HG03521 (cell line): ENCODE measurements around the gene UQCRC1.

Experiments used
- ATAC-seq: cut with Tn5 transposase; IDR thresholded peaks from one replicate; pipeline ENCODE4 v1.9.1; 2021; ENCODE audit warnings: mild to moderate bottlenecking, moderate library complexity; ENCODE audit not compliant: unreplicated experiment

UQCRC1 gene

DNA sequence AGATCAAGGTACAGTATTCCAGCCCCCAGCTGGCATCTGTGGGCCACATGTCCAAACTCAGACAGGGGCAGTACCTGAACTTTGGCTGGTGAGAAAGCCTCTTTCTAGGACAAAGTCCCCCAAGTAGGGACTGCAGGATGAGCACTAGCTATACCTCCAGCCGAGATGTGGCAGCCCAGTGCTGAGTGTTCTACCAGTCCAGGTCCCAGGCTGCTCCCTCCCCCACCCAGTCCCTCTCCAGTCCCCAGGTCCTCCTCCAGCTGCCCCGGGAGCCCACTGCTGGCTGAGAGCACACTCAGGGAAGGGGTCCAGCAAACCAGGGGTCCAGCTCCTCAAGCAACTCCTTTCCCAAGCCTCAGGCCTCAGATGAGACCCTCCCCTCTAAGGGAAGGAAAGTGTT lies 24.3 kb upstream of the UQCRC1 start:
- no peak for ATAC-seq

DNA sequence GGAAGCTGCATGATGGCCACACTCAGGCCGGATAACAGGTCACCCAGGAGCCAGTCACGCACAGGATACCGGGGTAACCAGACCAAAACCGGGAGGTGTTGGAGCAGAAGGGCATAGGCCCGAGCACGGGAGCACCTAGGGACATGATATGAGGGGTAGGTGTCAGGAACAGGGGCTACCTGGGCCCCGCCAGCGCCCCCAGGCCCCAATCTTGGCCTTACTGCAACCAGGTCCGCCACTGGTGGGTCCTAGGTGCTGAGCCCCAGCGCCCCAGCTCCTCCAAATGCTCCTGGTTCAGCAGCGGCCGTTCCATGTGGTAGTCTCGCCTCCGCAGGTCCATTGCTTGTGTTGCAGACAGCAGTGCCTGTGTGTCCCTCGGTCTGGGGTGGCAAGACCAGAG lies 23.8 kb upstream of the UQCRC1 start:
- no peak for ATAC-seq

DNA sequence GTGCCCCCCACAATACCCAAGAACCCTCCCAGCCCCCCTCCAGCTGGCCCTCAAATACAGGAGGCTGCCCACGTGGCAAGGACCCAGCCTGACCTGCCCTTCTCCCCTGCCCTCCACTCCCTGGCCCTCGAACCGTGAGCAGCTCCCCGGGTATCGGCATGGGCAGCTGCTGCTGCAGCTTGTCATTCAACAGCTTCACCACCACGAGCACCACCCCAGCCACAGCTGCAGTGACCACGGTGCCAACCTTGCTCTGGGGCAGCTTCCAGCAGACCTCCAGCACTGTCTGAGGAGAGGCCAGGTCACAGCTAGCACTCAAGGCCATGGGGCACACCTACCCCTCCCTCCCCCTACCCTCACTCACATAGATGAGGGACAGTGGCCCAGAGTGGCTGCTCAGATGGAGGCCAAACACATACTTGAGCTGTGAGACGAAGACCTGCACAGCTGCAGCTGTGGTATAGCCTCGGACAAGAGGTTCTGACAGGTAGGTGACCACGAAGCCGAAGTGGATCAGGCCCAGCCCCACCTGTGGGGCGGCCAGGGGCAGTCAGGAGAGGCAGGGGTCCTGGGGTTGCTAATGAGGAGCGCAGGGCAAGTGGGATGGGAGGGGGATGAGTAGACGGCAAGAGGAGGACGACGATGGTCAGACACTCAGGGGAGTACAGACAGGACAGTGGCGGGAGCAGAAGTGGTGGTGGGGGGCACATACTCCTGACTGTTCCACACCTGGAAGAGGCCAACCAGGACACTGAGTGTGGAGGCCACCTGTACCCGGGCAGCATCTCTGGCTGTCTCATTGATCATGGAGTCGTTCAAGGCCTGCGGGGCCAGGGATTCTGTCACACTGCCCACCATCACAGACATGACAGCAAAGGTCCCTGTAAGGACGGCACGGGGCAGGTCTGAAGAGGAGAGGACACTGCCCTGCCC lies 22.3 kb upstream of the UQCRC1 start:
- ATAC-seq = no peak

DNA sequence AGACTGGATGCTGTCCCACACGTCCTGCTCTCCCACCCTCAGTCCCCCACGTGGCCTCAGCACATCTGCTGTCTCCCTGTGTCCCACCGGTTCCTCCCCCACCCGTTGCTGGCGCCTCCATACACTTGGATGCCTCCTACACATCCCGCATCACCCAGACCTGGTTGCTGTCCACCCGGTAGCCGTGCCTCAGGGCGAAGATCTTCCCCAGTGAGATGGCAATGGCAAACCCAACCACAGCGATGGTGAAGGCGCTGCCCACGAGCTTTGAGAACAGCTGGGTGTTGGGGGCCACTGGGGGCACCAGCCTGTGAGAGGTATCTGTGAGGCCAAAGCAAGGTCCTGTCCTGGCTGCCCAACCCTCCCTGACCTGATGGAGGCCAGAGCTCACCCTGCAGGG lies 21.4 kb upstream of the UQCRC1 start:
- ATAC-seq = no peak

DNA sequence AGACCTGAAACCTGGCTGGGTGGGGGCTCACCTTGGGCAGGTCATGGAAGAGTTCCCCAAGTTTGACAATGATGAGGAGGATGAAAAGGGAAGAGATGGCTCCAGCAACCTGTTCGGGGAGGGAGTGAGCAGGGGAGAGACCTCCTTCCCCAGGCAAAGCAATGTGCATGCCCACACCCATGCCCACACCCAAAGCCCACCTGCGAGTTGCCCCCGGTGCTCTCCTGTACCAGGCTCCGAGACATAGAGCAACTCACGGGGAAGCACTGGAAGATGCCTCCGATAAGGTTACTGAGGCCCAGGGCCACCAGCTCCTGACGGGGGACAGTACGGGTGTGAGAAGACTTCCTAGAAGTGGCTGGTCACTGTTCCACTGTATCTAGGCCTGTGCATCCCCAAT lies 21.0 kb upstream of the UQCRC1 start:
- no peak for ATAC-seq

DNA sequence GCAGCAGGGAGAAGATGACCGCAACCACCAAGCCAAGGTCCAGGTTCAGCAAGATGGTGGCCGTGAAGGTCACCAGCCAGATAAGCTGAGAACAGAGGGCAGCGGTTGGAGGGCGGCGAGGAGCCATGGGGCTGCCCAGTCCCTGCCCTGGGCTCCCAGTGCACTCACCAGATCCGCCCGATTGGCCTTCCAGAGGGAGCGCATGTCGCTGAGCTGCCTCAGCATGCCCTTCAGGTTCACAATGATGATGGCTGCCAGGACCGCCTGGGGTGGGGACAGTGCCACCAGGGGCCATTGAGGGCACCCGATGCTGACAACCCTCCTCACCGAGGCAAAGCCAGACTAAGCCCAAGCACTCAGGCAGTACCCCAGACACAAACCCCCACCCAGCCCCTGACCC lies 20.4 kb upstream of the UQCRC1 start:
- no peak for ATAC-seq

DNA sequence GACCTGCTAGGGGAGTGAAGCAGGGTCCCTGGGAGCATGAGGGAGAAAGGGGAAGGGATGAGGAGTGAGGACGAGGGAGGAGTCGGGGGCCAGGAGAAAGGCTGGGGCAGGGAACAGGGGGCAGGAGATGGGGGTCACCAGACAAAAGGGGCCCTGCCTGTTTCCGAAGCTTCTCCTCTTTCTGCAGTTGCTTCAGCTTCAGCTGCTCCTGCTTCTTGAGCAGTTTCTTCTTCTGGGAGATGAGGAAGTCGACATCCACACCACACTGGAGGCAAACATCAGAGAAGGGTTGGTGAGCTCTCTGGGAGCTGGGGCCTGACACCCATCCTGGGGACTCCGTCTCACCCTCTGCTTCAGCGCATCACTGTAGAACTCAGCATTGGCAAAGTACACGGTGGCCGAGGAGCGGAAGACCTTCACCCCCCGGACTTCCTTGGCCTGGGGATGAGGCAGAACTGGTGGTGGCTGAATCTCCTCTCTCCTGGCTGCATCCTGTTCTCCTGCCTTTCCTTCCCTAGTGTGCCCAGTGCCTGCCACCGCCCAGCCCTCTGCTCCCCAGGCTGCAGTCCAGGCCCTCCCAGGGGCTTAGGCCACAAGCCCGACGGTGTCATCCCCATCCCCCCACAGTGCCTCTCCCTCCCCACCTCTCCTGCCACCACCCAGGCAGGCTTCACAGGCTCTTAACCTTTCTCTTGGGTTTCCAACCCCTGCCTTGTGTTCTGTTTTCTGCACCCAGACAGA lies 19.0 kb upstream of the UQCRC1 start:
- no peak for ATAC-seq

DNA sequence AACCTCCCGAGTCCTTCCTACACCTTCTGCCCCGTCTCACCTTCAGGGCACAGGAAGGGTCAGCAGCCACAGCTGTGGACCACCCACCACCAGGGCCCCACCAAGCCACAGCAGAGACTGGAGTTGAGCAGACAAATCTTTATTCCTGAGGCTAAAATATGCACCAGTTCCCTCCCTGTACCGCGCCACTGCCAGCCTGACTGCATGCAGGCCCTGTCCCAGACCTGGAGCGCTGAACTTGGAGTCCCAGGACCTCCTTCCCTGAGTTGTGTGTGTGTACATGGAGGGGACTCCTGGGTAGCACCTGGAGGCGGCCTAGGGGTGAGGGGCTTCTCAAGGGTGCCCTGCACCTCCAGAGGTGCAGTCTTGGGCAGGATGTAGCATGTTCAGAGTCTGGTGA lies 16.2 kb upstream of the UQCRC1 start:
- no peak for ATAC-seq

DNA sequence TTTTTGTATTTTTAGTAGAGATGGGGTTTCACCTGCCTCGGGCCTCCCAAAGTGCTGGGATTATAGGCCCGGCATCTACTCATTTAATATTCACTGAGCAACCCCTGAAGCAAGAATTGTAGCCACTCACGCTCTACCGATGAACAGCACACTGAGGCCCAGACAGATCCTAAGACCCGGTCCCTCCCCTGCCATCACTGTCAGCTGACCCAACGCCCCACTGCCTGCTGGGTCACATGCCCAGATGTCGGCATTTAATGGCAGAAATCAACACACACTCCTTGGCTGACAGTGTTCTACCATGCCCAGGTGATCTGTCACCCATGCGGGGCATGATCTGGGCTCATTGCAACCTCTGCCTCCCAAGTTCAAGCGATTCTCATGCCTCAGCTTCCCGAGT lies 15.3 kb upstream of the UQCRC1 start:
- ATAC-seq = no peak

DNA sequence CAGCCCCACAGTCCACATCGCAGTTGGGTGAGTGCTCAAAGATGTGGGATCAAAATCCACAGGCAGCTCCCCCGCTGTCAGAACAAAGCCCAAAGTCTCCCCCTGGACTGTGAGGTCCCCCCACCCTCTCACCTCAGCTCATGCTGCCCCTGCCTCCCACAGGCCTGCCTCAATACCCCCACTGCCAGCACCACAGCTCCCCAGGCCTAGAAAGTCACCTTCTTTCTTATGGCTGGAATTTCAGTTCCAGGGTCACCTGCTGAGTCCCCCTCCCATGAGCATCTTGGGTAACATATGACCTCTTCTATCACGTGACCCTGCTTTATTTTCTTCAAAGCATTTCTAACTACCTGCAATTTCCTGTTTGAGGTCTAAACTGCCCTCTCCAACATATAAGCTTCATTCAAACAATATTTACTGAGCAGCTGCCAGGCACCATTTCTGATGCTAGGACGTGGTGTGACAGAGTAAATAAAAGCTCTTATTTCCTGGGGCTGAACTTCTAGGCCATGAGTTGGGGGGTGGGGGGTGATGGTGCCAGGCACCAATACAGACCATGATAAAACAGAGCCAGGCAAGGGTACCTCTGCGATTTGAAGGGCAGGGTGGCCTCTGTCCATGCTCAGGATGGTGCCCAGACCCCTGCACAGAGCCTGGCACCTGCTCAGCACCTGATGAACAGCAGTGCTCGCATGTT lies 14.6 kb upstream of the UQCRC1 start:
- no peak for ATAC-seq

DNA sequence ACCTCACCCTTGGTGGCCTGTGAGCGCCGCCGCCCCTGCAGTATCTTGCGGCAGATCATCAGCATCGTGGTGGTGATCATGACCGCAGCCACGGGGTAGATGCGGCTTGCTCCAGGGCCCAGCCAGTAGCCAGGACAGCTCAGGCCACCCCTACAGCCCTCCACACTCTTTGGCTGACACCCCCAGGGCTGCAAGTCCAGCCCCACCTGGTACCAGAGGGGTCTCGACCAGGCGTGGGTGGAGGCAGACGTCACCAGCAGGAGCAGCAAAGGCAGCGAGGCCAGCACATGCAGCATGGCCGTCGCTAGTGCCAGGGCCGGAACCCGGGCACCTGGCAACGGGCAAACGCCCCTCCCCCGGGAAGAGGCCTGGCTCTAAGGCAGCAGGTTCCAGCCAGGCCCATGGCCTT lies 12.0 kb upstream of the UQCRC1 start, which contains the start of gene TMEM89:
TMEM89 (minus strand) TSS at position 309 of the 409 bp plus-strand sequence; CDS start at position 296, 13 bp downstream.
- ATAC-seq = no peak

DNA sequence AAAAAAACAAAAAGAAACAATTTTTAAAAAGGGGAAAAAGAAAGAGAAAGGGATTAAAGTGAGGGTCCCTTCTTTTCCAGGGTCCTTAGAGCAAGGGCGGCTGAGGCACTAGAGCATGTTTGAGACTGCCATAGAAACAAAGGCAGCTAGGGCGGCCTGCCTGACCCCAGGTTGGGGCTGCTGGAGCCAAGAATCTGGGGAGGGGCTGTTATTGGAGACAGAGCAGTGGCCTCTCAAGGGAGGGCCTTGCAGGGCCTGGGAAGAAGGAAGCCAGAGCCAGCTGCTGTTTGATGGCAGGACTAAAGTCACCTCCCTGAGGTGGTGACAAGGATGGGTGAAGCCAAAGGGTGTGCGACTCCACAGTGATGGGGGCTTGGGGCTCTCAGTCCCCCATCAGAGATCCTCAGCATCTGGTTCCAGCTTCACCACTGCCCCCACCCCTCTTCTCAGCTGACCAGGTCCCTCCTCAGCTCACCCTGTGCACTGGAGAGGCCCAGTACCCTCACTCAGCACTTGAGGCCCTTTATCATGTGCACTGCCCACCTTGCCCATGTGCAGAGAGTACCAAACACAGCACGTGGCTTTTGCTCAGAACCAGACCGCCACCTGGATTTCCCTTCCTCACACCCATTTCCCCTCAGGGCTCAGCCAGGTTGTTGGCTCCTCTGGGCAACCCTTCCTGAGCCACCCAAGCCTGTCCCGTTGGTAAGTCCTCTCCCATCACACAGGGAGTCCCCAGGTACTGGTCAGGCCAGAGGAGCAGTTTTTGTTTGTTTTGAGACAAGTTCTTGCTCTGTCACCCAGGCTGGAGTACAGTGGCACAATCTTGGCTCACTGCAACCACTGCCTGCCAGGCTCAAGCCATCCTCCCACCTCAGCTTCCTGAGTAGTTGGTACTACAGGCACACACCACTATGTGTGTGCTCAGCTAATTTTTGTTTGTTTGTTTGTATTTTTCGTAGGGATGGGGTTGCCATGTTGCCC lies 10.4 kb upstream of the UQCRC1 start:
- ATAC-seq = no peak

DNA sequence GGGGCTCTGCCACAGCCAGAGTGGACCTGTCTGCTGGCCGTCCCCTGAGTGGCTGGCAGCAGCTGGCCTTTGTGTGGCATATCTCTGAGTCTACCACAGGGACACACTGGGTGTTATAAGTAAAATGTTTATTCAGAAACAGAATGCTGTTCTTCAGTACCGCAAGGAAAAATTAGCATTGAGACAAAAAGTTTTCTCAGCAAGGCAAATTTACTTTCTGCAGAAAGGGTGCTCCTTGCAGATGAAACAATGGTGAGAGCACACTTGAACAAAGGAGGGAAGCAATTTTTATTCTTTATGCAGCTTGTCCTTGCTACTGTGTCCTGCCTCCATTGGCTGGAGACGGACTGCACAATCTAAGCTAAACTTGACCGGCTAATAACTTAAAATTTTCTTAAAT lies 8.1 kb upstream of the UQCRC1 start:
- no peak for ATAC-seq

DNA sequence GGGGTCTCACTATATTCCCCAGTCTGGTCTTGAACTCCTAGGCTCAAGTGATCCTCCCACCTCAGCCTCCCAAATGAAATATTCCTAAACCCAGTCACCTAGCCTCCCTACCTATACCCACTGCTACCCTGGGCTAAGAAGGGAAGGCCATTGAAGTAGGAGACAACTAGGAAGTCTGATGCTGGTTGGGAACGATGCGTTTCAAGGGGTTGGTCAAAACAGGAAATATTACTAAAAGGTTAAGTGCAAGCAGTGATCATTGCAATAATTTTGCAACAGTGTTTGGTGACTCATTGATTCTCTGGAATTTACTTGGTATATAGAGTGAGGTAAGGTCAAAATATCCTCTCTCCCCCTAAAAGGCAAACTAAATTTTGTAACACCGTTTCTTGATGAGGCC lies 4.6 kb upstream of the UQCRC1 start:
- no peak for ATAC-seq

DNA sequence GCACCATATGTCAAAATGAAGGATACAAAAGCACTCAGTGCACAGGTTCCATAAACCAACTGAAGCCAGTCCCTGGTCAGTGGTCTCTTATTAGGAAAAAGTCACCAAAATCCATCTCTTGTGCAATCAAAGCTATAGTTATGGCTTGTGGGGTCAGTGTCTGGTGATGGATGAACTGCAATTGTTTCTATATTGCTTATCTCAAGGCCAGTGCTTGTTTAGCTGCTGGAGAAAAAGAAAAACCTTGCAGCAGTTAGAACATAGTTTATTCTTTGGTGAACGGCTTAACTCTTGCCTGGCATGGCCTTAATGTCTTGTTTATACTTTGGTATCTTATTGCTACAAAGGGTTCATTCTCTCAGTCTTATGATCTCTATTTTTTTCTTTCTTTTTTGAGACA lies 2.9 kb upstream of the UQCRC1 start:
- no peak for ATAC-seq

DNA sequence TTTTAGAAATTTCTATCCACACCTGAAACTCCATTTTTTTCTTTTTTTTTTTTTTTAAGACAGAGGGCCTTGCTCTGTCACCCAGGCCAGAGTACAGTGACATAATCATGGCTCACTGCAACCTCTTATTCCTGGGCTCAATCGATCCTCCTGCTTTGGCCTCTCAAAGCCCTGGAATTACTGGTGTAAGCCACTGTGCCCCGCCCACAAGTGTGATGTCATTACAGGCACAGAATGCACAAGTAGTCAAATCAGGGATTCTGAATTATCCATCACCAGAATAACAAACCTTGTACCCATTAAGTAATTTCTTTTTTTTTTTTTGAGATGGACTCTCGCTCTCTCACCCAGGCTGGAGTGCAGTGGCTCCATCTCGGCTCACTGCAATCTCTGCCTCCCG lies 1.9 kb downstream of the UQCRC1 start:
- no peak for ATAC-seq

DNA sequence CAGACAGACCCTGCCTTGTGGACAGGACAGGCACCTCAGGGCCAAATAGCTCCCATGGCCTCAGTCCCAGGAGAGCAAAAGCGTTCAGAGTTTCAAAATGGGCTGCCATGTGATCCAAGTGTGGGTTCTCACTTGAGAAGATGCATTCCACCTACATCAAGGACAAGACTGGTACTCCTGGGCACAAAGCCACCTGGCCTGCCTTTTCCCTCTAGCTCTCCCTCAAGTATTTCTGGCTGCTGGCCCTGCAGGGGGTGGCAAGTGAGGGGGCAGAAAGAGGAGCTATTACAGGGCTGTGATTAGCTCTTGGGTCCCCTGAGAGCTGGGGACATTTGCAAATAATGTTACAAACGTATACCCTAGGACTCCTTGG lies 7.8 kb downstream of the UQCRC1 start:
- ATAC-seq = no peak

DNA sequence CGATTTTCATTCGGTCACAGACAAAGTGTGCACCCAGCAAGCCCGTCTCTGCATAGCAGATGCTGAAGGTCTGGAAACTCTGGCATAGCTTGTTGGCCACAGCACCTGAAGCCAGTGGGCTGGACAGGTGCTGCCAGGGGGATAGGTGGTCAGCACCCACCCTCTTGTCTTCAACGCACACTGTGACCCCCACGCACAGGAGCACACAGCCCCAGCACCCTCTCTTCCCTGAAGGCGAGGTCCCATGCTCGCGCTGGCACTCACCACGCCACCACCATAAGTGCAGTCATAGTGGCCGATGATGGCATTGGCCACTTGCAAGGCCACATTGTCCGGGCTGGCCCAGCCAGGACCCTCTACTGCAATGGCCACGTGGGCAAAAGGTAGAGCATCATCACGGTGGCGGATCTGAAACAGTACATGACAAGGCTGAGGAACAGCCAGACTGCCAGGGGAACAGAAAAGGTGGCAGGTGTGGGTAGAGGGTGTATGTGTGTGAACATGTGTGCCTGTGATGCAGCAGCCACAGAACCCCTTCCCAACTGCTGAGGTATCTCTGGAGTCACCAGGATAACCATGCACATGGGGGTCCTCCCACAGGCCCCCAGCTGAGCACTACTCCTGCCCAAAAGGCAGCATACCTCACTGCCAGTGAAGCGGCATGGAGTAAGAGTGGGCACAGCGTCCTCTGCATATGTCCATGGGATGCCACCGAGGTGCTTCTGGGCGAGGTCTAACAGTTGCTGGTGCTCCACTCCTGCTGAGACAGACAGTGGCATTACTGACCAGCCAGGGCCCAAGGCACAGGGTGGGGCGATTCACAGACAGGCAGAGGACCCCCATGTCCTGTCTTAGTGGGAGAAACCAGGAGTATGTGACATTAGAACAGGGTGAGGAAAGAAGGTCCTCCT lies 8.5 kb downstream of the UQCRC1 start:
- ATAC-seq = no peak

DNA sequence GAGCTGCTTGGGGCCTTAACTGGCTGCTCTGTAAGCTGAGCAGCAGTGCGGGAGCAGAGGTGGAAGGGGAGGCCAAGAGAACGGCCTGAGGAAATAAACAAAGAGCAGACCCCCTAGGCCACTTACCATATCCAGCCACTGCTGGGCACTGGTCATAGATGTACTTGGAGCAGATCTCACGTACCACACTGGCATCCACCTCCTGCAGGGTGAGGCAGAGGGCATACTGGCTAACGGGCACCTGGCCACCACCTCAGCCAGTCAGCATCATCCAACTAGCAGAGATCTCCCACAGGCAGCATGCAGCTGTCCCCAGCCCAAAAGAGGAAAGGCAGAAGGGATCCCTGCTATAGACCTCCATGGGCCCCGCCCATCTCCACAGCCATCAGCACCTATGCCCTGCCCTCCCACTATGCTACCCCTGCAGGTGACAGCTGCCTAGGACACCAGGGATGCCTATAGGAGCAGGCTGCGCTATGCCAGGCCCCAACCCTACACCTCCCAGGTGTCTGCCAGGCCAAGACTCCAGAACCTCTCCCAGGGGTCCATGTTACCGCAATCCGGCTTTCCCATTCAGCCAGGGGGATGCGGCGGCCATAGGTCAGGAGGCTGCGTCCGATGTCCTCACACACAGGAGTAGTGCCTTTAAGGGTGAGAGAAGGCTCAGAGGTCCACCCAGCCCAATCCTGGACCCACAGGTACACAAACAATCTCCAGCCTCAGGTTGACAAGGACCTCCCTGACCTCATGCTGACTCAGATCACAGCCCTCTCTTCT lies 9.7 kb downstream of the UQCRC1 start:
- no peak for ATAC-seq
